T-helper 17 cell (primary cell): ENCODE results near the gene TXNDC5. TPM values are rescaled to one million over a fixed set of nuclear protein-coding genes. Genes with fewer than 3 reads are reported as not detected.
A peak's percentile ranks its signal among the peaks of the same experiment; 100 is the strongest.

Experiments used
- ATAC-seq: fragments of 150-1000 bp; cut with Tn5 transposase; 2 replicates; pipeline ENCODE4 v1.10.0; 2021; ENCODE audit warnings: mild to moderate bottlenecking, moderate library complexity
- DNase-seq, 3 donors: peaks; one replicate each; pipeline versions ENCODE4 v3.0.0 to v3.0.0-alpha.2; 2020 to 2021
- H3K9me3 ChIP-seq: one replicate; pipeline ENCODE4 v1.7.0; 2013; ENCODE audit warnings: low read length, mild to moderate bottlenecking; ENCODE audit not compliant: control insufficient read depth, poor library complexity, severe bottlenecking
- H3K27ac Mint-ChIP-seq: one replicate; pipeline ENCODE4 v1.8.0; 2022; ENCODE audit warnings: mild to moderate bottlenecking, moderate library complexity, mixed read lengths
- H3K27me3 Mint-ChIP-seq: one replicate; pipeline ENCODE4 v1.8.0; 2022; ENCODE audit warnings: mixed read lengths
- H3K36me3 Mint-ChIP-seq: one replicate; pipeline ENCODE4 v1.8.0; 2022; ENCODE audit warnings: low read depth, mixed read lengths
- H3K4me1 Mint-ChIP-seq: one replicate; pipeline ENCODE4 v1.8.0; 2022; ENCODE audit warnings: mild to moderate bottlenecking, mixed read lengths
- H3K4me3 Mint-ChIP-seq: one replicate; pipeline ENCODE4 v1.8.0; 2022; ENCODE audit warnings: mild to moderate bottlenecking, moderate library complexity, mixed read lengths
- total RNA-seq, 4 donors: library from RNA in 2 of 4; stranded (reverse) in 2 of 4; gene quantifications; one replicate each; pipeline ENCODE4 v1.2.3 and lab custom pipeline; 2022 to 2026

Gene TXNDC5
- total RNA-seq, 2 donors from 2014 or later, result 18.6 to 19.8 TPM

DNA sequence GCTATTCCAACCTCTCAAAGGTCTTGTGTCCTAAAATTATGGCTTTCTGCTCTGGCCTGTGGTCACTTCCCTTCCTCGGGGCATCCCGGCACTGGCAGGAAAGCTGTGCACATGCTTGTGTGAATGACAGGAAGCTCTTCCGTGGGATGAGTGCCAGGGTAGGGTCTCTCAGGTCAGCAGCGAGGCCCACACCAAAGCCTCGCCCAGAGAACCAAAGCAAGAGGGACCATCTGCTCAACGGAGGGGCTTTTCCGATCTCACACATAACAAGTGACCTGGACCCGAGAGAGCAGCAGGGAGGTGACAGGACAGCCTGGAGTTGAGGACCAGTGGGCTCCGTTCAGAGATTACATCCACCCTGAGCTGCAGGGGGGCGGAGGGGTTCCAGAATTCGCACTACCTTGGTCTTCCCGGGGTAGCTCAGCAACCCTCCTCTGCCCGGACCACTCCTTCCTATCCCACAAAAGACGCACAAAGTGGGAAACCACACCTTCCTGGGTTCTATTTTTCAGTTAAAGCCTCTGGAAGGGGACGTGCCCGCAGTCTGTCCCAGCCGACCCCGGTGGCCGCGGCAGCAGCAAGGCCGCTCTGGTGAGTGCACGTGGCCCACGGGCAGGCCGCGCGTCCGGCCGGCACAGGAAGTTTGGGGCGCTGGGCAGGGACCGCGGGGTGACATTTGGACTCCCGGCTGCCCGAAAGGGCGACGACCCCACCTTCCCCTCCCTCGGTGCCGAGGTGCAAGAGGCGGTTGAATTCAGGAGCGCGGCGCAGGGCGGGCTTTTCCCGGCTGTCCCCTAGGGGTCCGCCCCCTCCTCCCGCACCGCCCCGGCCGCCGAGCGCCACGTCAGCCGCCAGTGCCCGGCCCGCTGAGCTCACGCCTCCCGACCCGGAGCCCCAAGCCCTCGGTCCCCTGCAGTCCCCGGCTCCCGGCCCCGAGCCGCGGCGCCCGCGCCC, 988 bp downstream of the TXNDC5 start:
- Mint-ChIP-seq H3K27me3 (no peaks in the 10 kb centered on the region), H3K4me1 (peaks cover 19% of the 10 kb centered on the region), H3K27ac (peak overlapping the region; percentile 24), H3K4me3 (peak overlapping the region; percentile 89), H3K36me3 (no peaks in the 10 kb centered on the region)
- H3K9me3 ChIP-seq, result no peaks in the 10 kb centered on the region
- DNase-seq, result peak; percentile 20 to 35 (median 22)
- ATAC-seq, result peak; percentile 41

DNA sequence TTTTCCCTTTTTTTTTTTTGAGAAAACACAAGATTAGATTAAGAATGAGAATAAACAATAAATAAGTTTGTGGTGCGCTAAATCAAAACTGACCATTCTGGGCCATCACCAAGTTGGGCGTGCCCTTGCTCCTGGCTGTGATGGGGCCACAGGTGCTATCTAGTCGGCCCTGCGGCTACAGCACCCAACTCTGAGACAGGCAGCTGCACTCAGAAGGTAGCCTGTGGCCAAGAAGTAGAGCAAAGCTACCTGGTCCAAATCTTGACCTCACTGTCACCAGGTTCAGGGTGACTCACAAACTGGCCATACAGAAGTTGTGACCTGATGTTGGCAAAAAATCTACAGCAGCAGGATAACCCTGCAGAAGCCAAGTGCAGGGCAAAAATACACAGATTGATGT, 3.4 kb downstream of the TXNDC5 start:
- Mint-ChIP-seq H3K27ac (no peak overlapping the region), H3K4me3 (no peak overlapping the region), H3K36me3 (peaks cover 8% of the 10 kb centered on the region), H3K4me1 (peaks cover 19% of the 10 kb centered on the region), H3K27me3 (no peaks in the 10 kb centered on the region)
- ATAC-seq, result no peak
- DNase-seq, result no peak
- no peaks in the 10 kb centered on the region for H3K9me3 ChIP-seq

DNA sequence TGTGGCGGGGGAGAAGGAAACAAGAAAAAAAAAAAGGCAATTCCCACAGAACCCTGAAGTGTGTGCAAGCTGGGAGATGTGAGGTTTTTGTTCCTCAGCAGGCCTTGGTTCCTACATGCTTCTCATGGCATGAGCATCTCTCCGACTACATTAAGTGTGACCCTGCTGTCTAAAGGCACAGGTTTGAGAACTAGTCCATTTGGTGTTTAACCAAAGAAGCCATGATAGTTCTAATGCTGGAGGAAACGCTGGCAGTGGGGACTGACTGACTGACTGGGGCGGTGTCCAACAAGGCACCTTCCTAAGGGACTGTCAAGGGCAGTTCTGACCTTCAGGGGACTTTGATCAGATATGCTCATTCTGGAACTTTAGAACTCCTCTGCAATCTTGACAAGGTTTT, 3.8 kb downstream of the TXNDC5 start:
- Mint-ChIP-seq H3K4me1 (peaks cover 19% of the 10 kb centered on the region), H3K27me3 (no peaks in the 10 kb centered on the region), H3K27ac (no peak overlapping the region), H3K4me3 (no peak overlapping the region), H3K36me3 (peaks cover 8% of the 10 kb centered on the region)
- DNase-seq, result no peak
- H3K9me3 ChIP-seq, result no peaks in the 10 kb centered on the region
- no peak for ATAC-seq

- H3K36me3 Mint-ChIP-seq, result peaks cover 8% of the 10 kb centered on the region
- H3K4me1 Mint-ChIP-seq, result peaks cover 13% of the 10 kb centered on the region
- ATAC-seq (no peak), DNase-seq (no peak)
- H3K4me3 Mint-ChIP-seq, result no peak overlapping the region
- H3K27ac Mint-ChIP-seq, result peak overlapping the region; percentile 67
- no peaks in the 10 kb centered on the region for H3K27me3 Mint-ChIP-seq
- no peaks in the 10 kb centered on the region for H3K9me3 ChIP-seq
Measured at GRCh38 chr6:7905416-7905815, 5.2 kb downstream of the TXNDC5 start.

GRCh38 chr6:7904654-7905319, 5.8 kb downstream of the TXNDC5 start:
- Mint-ChIP-seq H3K4me3 (no peak overlapping the region), H3K27ac (peak overlapping the region; percentile 67), H3K27me3 (no peaks in the 10 kb centered on the region), H3K36me3 (peaks cover 8% of the 10 kb centered on the region), H3K4me1 (peaks cover 13% of the 10 kb centered on the region)
- ATAC-seq (no peak), DNase-seq (no peak)
- H3K9me3 ChIP-seq, result no peaks in the 10 kb centered on the region

- Mint-ChIP-seq H3K27ac (no peak overlapping the region), H3K4me3 (no peak overlapping the region), H3K27me3 (no peaks in the 10 kb centered on the region), H3K36me3 (peaks cover 10% of the 10 kb centered on the region), H3K4me1 (peaks cover 8% of the 10 kb centered on the region)
- H3K9me3 ChIP-seq, result no peaks in the 10 kb centered on the region
- ATAC-seq (no peak), DNase-seq (no peak)
Measured at GRCh38 chr6:7903673-7904072, 6.9 kb downstream of the TXNDC5 start.

- no peaks in the 10 kb centered on the region for H3K9me3 ChIP-seq
Measured at GRCh38 chr6:7902867-7903266, 7.7 kb downstream of the TXNDC5 start.

DNA sequence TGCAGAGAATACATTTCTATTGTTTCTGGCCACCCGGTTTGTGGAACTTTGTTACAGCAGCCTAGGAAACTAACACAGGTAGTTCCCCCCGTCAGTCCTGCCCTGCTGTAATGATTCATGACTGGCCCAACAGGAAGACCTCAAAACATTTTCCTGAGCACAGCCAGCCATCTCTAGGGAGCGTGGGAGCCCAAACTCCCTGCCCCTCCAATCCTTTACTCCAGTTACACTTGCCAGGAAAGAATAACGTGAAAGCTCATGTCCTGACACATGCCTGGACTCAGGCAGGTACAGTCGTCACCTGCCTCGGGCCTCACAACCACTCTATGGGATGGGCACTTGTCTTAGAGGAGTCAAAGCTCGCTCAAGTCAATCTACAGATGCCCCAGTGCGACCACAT, 8.4 kb downstream of the TXNDC5 start:
- H3K9me3 ChIP-seq, result no peaks in the 10 kb centered on the region
- Mint-ChIP-seq H3K4me1 (peaks cover 5% of the 10 kb centered on the region), H3K4me3 (no peak overlapping the region), H3K27me3 (no peaks in the 10 kb centered on the region), H3K36me3 (peaks cover 18% of the 10 kb centered on the region), H3K27ac (no peak overlapping the region)
- ATAC-seq (no peak), DNase-seq (no peak)

More at GRCh38 chr6:7902867-7903266, 7.7 kb downstream of the TXNDC5 start:
- no peak for DNase-seq
- Mint-ChIP-seq H3K4me3 (no peak overlapping the region), H3K36me3 (peaks cover 16% of the 10 kb centered on the region), H3K27me3 (no peaks in the 10 kb centered on the region), H3K27ac (no peak overlapping the region), H3K4me1 (peaks cover 8% of the 10 kb centered on the region)
- no peak for ATAC-seq

DNA sequence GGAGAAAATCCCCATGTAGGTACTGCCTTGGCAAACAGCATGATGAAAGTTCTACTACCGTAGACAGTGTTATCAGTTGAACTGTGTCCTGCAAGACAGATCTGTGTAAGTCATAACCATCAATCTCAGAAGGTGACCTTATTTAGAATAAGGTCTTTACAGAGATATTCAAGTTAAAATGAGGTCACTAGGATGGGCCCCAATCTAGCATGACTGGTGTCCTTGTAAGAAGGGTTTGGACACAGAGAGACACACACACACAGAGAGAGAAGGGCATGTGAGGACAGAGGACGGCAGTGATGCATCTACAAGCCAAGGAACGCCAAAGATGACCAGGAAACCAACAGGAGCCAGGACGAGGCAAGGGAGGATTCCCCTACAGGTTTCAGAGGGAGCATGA, 8.8 kb downstream of the TXNDC5 start:
- no peaks in the 10 kb centered on the region for H3K27me3 Mint-ChIP-seq
- H3K27ac Mint-ChIP-seq, result no peak overlapping the region
- H3K4me3 Mint-ChIP-seq, result no peak overlapping the region
- ATAC-seq (no peak), DNase-seq (no peak)
- H3K4me1 Mint-ChIP-seq, result peaks cover 5% of the 10 kb centered on the region
- H3K36me3 Mint-ChIP-seq, result peaks cover 18% of the 10 kb centered on the region
- H3K9me3 ChIP-seq, result no peaks in the 10 kb centered on the region

DNA sequence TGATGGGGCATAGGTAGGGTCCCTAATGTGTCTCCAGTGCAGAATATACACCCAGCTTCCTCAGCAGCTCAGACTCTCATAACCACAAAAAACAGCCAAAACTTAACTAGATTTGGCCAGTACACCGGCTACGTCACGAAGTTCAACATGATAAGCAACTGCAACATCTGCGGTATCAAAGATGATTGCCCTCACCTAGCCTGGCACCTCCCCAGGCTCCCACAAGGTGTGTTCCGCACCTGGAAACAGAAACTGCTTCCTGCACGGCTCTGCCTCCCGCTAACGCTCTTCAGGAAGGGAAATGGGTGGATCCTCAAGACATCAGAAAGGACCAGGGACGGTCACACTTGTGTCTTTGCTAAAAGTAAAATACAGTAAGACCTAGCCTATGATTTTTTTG, 9.5 kb downstream of the TXNDC5 start:
- peaks cover 18% of the 10 kb centered on the region for H3K36me3 Mint-ChIP-seq
- H3K4me1 Mint-ChIP-seq, result peaks cover 5% of the 10 kb centered on the region
- no peaks in the 10 kb centered on the region for H3K9me3 ChIP-seq
- DNase-seq (no peak), ATAC-seq (no peak)
- H3K27me3 Mint-ChIP-seq, result no peaks in the 10 kb centered on the region
- H3K27ac Mint-ChIP-seq, result no peak overlapping the region
- no peak overlapping the region for H3K4me3 Mint-ChIP-seq

DNA sequence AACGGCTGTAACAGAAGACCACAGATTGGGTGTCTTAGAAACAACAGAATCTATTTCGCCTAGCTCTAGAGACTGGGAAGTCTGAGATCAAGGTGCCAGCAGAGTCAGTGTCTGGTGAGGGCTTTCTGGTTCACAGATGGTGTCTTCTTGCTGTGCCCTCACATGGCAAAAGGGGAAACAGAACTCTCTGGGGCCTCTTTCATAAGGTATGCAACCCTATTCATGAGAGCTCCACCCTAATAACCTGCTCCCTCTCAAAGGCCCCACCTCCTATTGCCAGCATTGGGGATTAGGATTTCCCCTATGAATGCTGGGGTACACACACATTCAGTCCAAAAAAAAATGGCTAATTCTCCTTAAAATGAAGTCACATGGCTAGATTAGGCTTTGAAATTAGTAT, 10.0 kb downstream of the TXNDC5 start:
- no peak overlapping the region for H3K27ac Mint-ChIP-seq
- DNase-seq (no peak), ATAC-seq (no peak)
- no peaks in the 10 kb centered on the region for H3K9me3 ChIP-seq
- peaks cover 21% of the 10 kb centered on the region for H3K36me3 Mint-ChIP-seq
- H3K4me1 Mint-ChIP-seq, result peaks cover 5% of the 10 kb centered on the region
- H3K4me3 Mint-ChIP-seq, result no peak overlapping the region
- H3K27me3 Mint-ChIP-seq, result no peaks in the 10 kb centered on the region

GRCh38 chr6:7899889-7900213, 10.7 kb downstream of the TXNDC5 start:
- H3K36me3 Mint-ChIP-seq, result peaks cover 21% of the 10 kb centered on the region

GRCh38 chr6:7899101-7899888, 11.3 kb downstream of the TXNDC5 start:
- no peak overlapping the region for H3K27ac Mint-ChIP-seq
- no peaks in the 10 kb centered on the region for H3K4me1 Mint-ChIP-seq
- no peaks in the 10 kb centered on the region for H3K9me3 ChIP-seq
- DNase-seq, result no peak
- H3K27me3 Mint-ChIP-seq, result no peaks in the 10 kb centered on the region
- no peak for ATAC-seq
- H3K4me3 Mint-ChIP-seq, result no peak overlapping the region
- peaks cover 20% of the 10 kb centered on the region for H3K36me3 Mint-ChIP-seq

More at GRCh38 chr6:7899889-7900213, 10.7 kb downstream of the TXNDC5 start:
- DNase-seq, result no peak
- Mint-ChIP-seq H3K27me3 (no peaks in the 10 kb centered on the region), H3K4me3 (no peak overlapping the region), H3K27ac (no peak overlapping the region), H3K4me1 (peaks cover 2% of the 10 kb centered on the region)
- ATAC-seq, result no peak
- no peaks in the 10 kb centered on the region for H3K9me3 ChIP-seq
